HG02885 (cell line): ENCODE data around the gene ESPNL.
"Not testable (repeated sequence)": the region's sequence is repeated elsewhere in the genome, so short reads cannot be mapped to it uniquely, and the experiment has no call there.

ENCODE experiments used
- ATAC-seq: cut with Tn5 transposase; IDR thresholded peaks from one replicate; pipeline ENCODE4 v1.9.1; 2021; ENCODE audit warnings: mild to moderate bottlenecking; ENCODE audit not compliant: unreplicated experiment, poor library complexity

ESPNL gene

GRCh38 chr2:238167761-238168160 is 67.6 kb downstream of the ESPNL start:
- ATAC-seq: no peak

DNA sequence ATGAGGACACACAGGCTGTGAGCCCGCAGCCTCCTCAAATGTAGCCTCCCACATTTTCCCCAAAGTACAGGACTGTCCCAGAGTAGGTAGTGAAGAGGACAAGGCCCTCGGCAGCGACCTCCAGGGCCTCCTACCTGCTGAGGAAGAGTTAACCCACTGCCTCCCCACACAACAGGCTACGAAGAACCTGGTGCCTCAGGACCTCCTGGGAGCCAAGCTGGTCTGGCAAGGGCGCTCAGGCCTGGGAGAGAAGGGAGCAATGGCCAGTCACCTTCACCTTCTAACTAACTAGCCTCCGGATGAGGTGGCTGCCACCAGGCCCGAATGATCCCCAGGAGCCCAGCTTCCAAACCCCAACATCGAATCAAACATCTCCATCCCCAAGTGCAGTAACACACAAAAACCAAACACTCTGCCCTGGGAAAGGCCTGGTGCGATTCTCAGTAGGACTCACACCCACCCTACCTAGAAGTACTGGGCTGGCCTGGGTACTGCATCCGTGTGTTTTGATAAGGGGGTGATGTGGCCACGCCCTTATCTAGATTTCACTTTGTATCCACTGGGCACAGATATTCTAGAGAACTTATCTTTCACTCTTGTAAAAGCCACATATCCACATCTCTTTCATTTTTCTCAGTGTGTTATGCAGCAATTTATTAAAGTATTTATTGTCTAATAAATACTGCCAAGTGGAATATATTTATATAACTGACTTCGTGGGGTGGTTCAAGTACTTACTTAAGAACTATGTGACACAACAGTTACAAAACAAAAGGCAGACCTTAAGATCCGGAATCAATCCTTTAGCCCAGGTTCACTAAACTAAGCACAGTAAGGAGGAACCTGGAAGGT is 68.3 kb downstream of the ESPNL start:
- no peak for ATAC-seq

DNA sequence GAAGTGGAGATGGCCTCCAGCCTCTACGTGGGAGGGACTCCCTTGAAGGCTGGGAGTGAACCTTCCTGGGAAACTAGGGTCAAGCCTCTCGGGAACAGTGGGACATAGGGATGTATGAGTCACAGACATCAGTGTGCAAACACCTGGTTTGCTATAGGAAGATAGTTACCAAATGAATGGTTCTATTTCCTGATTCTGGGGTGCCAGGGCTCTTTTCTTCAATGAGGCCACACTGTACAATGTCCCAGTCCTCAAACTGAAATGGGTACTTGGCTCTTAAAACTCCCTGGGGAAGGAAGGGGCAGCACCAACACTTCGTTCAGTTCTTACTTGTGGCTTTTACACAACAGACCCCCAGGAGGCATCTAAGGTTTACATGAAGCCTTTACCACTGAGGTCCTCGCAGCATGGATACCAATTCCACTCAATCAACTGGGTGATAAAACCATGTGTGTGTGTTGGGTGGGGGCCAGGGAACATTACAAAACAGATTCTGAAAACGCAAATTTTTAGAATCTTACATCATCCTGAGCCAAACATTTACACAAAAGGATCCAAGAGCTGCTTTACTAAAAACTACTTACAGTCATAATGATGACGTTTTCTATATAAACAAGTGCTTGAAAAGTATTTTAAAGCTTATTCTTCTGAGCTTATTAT is 69.0 kb downstream of the ESPNL start:
- no peak for ATAC-seq

- ATAC-seq: no peak
These were observed 69.6 kb downstream of the ESPNL start for GRCh38 chr2:238169708-238170251.

- ATAC-seq: no peak
These were observed 70.4 kb downstream of the ESPNL start for GRCh38 chr2:238170386-238171071.

DNA sequence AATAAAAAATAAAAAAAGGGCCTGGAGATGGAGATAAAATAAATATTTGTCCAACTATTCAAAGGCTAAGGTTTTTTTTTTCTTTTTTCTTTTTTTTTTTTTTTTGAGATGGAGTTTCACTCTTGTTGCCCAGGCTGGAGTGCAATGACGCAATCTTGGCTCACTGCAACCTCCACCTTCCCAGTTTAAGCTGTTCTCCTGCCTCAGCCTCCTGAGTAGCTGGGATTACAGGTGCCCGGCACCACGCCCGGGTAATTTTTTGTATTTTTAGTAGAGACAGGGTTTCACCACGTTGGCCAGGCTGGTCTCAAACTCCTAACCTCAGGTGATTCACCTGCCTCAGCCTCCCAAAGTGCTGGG is 70.9 kb downstream of the ESPNL start:
- ATAC-seq: not testable (repeated sequence)

DNA sequence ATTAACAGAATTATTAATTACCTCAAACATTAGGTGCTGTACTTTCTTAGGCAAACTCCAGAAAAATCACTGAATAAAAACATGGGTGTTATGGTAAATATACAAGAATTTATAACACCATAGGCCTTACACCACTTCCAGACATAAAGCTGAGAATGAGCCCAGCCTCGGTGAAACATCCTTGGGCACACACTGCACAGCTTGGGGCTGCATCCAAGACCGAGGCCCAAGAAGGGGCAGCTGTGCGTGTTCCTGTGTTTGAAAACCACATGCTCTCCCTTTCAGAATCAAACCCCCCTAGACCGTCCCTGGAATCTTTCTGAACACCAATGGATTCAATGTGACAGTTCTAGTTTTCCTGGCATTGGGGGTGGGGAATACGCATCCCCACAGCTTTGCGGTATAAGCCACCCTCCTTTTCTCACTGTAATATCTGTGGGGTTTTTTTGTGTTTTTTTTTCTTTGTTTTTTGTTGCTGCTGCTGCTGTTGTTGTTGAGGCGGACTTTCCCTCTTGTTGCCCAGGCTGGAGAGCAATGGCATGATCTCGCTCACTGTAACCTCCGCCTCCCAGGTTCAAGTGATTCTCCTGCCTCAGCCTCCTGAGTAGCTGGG is 71.5 kb downstream of the ESPNL start:
- ATAC-seq: no peak

DNA sequence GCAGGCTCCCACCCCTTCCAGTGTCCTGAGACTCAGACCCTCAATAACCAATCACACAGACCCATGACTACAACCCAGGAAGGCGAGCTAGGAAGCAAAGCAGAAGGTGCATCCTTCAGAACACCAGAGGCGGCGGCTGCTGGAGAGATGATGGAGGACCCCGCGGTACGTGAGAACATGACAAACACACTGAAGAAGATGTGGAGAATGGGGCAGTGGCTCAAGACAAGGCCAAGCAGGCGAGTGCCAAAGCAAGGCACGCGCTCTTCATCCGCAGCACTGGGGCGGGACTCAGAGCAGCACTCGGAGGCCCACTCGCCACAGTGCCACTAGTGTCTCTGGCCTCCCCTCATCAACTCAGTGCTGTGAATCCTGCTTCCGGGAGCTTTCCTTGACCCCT is 72.3 kb downstream of the ESPNL start:
- ATAC-seq: no peak

DNA sequence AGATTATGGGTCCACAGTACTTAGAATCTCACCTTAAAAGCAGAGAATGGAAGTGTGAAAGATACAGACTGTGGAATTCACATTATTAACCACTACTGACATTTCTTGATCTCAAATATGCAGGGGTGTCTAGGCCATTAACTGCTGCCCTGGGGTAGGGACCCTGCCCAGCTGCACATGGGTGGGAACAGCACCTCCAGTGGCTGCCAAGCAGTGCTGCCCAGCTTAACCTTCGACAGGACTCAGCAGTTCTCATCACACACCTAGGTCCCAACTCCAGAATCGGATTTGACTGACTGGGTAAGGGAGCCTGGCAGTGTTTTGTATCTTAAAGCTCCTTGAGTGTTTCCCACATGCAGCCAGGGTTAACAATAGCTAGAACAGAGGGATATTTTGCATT is 73.6 kb downstream of the ESPNL start:
- no peak for ATAC-seq

DNA sequence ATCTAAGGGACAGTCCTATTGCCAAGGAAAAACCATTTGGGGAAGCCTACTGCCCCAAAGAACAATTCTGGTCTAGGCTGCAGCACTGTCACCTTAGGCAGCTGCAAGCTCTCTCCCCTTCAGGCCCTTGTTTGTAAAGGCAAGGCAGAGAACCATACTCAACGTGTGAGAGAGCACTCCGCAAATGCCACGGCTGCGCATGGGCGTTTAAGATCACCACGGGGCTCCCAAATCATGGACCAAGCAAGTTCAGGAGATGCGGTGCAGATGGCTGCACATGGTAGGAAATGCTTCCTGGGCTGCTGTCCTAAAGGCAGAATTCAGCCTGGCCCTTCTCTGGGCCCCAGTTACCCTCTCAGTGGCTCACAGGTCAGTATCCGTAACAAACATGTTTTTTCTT is 74.2 kb downstream of the ESPNL start:
- no peak for ATAC-seq

DNA sequence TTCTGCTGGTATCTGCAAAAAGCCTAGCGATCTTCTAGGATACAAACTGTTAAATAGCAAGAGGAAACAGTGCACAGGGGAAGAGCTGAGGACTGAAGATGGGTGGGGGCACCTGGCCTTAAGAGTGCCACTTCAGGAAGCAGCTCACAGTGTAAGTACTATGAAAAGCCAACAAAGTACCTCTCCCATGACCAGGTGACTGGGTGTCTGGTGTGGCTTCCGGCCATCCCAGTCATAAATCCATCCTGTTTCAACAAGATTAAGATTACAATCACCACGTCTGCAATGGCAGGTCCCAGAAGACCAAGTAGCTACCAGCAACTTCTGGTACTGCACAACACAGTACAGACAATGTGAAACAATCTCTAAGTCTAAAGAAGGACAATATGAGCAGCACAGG is 74.6 kb downstream of the ESPNL start:
- no peak for ATAC-seq

DNA sequence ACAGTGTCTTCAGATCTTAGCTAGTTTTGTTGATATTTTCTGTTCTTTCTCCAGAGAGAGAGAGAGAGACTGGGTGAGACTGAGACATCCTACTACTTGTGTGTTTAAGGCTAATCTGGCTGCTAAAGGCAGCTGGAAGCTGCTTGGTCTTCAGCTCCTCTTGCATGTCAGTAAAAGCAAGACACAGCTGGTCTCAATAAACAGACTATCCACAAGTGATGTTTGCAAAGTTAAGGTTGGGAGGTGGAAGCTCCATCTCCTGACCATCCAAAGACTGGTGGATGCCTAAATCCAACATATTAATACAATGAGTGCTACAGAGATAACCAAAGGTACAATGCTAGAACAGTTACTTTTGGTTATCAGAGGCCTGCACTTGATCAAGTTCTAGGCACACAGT is 76.5 kb downstream of the ESPNL start:
- no peak for ATAC-seq

- ATAC-seq: no peak
These were observed 80.4 kb downstream of the ESPNL start for GRCh38 chr2:238180554-238180953.

DNA sequence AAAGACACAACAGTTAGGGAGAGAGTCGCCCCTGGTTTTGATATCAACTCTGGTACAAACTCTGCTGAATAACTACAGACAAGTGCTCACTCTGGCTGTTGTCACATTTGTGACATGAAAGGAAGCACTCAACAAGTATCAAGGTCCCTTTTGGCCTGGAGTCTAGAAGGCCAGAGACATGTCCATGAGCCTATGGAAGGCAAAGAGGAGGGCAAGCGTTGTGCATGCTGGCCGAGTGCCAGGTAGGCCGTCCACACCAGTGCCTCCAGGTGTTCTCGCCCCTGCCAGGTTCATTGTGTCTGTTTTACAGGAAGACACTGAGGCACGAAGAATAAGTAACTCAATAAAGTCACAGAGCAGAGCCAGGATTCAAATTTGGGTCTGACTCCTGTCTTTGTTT is 82.2 kb downstream of the ESPNL start:
- no peak for ATAC-seq
